ENCODE data around the gene TASL. TPM values are rescaled to one million over a fixed set of nuclear protein-coding genes. Genes with fewer than 3 reads are reported as not detected.
"Not testable (repeated sequence)": the region's sequence is repeated elsewhere in the genome, so short reads cannot be mapped to it uniquely, and the experiment has no call there.

Gene TASL
- total RNA-seq, 1 donor from 2014 or later, result not detected

DNA sequence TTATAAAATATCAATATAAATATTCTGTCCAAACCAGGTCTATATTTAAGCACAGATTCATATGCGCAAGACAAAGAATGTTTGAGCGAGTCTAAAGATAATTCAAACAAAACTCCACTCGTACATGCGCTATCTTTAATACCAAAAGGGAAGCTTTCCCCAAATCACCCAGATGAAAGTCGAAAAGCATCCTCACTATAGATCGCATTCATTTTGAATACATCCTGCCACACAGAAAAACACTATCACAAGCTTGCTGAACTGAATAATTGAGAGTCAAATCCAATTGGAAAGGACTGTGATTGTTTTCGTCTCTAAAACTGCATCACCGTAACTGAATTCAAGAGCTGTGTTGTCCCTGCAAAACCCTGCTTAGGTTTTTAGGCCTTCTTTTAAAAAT, 685 bp downstream of the TASL start:
- DNase-seq (ENCODE audit: low read depth, low spot score), result no peak

DNA sequence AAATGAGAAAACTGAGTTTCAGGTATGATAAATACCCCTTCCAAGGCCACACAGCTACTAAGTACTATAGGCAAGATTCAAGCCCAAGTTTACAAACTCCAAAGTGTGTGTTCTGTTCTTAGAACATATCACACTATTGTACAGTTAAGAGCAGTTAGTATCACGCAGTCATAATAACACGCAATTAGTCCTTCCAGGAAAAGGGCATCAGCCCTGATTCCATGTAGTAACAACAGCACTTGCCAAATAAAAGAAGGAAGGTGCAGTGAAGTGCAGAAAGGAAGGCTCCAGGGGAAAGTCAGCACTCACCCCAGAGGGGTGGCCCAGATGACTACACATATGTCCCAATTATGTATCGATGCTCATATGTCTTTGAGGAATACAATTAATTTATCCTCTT, 4.4 kb downstream of the TASL start:
- DNase-seq (ENCODE audit: low read depth, low spot score), result no peak

DNA sequence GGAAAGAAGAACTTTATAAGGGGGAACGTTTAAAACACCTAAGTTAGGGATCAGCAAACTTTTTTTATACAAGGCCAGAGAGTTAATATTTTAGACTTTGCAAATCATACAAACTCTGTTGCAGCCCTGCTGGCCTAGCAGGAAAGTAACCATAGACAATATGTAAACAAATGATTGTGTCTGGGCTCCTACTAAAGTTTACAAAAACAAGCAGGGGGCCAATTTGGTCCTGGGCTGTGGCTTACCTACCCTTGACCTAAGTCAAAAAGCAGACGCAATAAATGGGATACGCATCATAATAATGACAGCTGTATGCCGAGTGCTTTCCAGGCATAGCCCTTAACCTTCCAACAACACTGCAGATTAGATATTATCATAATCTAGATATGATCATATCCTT, 4.9 kb downstream of the TASL start:
- DNase-seq (ENCODE audit: low read depth, low spot score), result no peak

DNA sequence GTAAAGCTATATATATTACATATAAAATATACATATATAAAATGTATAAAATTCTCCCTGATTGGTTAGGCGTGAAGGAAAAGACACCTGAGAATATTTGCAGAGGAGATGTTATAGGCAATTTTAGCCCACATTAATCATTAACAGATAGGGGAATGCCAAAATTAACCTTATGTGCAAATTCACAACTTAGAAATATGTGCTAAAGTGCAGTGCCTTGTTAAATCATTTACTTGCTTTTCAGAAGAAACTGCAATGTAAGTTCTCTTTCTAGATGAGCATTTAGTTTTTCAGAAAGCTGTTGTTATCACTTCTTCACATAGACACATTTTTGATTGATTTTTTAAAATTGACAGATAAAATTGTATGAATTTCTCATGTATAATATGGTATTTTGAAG, 5.6 kb downstream of the TASL start:
- no peak for DNase-seq (ENCODE audit: low read depth, low spot score)

DNA sequence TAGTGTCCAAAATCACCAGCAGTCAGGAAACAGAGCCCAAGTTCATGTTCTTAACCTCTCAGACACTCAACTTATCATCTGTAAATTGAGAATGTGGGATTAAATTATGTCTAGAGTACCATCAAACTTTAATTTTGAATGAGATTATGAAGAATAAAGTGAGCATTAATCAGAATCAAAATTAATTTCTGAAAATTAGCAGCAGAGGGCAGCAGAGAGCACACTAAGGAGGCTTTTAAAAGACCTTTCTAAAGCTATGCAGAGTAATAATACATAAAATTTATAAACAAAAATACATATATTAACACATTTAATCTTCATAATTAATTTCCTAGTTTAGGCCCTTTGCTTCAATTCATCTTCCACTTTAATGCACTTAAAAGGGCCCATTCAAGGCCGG, 7.1 kb downstream of the TASL start:
- DNase-seq (ENCODE audit: low read depth, low spot score), result no peak

DNA sequence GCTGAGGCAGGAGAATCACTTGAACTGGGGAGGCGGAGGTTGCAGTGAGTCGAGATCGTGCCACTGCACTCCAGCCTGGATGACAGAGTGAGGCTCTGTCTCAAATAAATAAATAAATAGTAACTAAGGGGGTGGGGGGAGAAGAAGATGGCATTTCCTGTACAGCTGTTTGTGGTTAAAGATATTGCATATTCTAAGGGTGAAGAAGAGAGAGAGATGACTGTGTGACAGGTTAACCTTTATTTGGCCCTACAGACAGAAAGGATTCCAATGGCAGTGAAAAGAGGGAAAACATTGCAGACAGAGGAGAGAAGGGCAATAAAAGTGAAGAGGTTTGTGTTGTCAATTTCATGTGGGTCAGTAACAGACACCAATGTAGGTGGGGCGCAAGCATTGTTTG, 9.4 kb downstream of the TASL start:
- DNase-seq (ENCODE audit: low read depth, low spot score), result no peak

DNA sequence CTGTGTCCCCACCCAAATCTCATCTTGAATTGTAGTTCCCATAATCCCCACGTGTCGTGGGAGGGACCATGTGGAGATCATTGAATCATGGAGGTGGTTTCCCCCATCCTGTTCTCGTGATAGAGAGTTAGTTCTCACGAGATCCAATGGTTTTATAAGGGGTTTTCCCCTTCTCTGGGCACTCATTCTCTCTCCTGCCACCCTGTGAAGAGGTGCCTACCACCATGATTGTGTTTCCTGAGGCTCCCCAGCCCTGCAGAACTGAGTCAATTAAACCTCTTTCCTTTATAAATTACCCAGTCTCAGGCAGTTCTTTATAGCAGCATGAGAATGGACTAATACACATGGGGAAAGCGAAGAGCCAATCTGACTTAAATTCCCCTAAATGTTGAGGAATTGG, 14.5 kb downstream of the TASL start:
- not testable (repeated sequence) for DNase-seq (ENCODE audit: low read depth, low spot score)

DNA sequence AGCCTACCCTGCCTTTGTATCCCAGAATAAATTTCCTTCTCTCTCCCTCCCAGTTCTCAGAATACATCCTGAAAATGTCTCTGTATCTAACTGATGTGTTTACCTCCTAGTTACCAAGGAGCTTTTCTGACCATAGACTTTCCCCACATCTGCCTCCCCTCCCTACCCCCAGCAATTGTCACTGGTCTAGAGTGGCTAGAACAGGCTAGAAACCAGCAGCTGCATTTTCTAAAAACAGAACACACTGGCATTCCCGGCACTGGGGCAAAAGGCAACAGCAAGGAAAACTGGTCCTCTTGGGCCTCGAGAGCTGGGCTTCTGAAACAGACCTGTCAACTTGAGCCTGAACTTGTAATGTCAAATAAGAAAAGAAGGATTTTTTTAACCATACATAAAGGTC, 16.4 kb downstream of the TASL start:
- DNase-seq (ENCODE audit: low read depth, low spot score), result no peak

DNA sequence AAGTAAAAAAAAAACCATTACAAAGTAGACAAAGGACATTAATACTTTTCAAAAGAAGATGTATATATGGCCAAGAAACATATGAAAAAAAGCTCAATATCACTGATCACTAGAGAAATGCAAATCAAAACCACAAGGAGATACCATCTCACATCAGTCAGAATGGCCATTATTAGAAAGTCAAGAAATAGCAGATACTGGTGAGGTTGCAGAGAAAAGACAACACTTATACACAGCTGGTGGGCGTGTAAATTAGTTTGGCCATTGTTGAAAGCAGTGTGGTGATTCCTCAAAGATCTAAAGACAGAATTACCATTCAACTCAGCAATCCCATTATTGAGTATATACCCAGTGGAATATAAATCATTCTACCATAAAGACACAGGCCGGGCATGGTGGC, 39.3 kb downstream of the TASL start:
- DNase-seq (ENCODE audit: low read depth, low spot score), result no peak

DNA sequence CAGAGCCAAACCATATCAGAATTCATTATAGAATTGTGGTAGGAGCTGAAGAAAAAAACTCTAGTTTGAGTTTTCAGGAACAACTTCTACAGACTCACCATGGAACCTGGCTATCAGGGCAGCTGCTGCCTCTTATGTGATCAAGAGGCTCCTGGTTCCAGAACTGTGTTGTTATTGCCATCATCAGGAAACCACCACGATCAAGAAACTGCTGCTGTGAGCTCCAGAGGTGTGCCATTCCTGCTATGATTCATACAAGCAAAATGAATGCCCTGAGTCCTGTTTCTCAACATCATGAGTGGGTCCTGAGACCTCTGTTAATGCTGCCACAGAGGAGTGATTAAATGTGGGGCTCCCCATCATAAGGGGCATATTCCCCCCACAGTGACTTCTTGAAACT, 43.7 kb downstream of the TASL start:
- DNase-seq (ENCODE audit: low read depth, low spot score), result no peak

DNA sequence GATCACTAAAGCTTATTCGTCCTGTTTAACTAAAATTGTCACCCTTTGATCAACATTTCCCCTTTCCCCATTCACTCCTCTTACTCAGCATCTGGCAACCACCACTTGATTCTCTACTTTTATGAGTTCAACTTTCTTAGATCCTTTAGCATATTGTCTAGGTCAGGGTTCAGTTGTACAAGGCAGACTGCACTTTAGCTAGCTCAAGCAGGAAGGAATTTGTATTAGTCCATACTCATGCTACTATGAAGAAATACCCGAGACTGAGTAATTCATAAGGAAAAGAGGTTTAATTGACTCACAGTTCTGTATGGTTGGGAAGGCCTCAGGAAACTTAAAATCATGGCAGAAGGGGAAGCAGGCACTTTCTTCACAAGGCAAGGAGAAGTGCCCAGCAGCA, 44.3 kb downstream of the TASL start:
- DNase-seq (ENCODE audit: low read depth, low spot score), result no peak

DNA sequence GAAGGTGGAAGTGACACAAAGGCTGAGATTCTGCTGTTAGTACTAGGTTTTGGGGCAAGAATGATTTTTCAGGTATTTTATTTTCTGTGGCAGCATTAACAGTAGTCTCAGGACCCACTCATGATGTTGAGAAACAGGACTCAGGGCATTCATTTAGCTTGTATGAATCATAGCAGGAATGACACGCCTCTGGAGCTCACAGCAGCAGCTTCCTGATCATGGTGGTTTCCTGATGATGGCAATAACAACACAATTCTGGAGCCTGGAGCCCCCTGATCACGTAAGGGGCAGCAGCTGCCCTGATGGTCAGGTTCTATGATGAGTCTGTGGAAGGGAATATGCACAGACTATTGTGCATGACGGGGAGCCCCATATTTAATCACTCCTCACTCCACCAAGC, 47.0 kb downstream of the TASL start:
- DNase-seq (ENCODE audit: low read depth, low spot score), result no peak

DNA sequence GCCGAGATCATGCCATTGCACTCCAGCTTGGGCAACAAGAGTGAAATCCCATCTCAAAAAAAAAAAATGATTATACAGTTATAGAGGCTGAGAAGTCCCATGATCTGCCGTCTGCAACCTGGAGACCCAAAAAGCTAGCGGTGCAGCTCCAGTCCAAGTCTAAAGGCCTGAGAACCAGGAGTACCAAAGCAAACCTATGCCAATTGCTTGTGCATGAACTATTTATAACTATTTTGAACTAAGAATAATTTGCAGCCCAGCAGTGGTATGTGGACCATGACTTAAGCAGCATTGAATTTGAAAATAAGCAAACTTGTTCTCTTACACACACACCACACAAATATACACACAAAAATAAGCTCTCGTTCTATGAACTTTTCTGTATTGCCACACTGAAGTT, 51.8 kb downstream of the TASL start:
- DNase-seq (ENCODE audit: low read depth, low spot score), result no peak

DNA sequence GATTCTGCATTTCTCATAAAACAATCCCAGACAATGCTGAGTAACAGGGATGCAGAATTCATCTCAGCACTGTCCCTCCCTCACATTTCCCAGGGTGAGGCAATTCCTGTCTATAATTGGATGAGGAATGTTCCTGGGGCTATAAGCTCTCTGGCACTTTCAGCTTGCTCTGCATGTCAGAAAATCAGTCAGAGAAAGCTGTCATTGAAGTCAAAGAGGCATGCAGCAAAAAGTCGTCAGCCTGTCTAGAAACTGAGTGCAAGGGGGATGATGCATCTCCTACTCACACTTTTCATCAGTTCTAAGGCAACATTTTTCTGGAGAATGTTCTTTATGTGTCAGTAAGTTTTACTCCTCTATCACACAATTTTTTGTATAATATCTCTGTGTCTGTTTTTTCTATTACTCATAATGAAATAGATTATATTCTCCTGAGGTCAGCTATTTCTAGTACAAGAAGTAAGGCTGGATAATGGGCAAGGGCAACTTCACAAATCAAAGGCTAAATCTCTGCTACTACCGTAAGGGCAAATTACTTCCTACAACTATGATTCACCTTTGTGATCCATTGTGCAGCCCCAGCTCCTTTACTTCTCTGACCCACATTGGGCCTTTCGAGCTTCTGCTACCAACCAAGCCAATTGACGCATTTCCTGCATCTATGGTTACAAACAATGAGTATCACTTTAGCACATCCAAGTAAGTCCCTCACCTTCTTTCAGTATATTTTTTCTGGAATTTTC, 56.0 kb downstream of the TASL start:
- no peak for DNase-seq (ENCODE audit: low read depth, low spot score)

DNA sequence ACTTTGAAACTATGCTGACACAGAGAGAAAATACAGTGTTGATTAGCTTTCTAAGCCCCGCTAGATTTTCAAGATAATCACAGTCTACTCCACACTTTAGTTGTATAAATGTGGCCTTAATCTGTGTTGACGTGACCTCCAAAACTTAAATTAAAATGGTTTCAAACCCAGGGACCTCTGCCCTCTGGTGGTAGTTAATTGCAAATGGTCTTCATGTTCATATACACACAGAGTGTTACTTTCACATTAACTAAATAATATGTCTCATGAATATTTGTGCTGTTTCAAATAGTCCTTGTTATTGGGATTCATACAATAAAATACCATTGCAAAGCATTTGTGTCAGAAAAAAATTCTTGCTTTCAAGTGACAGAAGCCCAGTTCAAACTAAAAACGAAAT, 64.3 kb downstream of the TASL start:
- DNase-seq (ENCODE audit: low read depth, low spot score), result no peak

Other genes starting within 250 kb of the TASL start
- gene GK, start 75.7 kb upstream of the TASL start, total RNA-seq, result 4.3 and 6.9 TPM in 2 replicates

Data from pulmonary artery endothelial cell (primary cell).